Activated CD8-positive, alpha-beta memory T cell treated with anti-CD3 and anti-CD28 coated beads, Interleukin-2, amount 50 U/mL, for 1 hour (primary cell): ENCODE measurements around the gene OGFR.

Source experiments
- DNase-seq: peaks from one replicate; pipeline ENCODE4 v3.0.0-alpha.2; 2020; ENCODE audit errors: extremely low read depth

The OGFR gene

DNA sequence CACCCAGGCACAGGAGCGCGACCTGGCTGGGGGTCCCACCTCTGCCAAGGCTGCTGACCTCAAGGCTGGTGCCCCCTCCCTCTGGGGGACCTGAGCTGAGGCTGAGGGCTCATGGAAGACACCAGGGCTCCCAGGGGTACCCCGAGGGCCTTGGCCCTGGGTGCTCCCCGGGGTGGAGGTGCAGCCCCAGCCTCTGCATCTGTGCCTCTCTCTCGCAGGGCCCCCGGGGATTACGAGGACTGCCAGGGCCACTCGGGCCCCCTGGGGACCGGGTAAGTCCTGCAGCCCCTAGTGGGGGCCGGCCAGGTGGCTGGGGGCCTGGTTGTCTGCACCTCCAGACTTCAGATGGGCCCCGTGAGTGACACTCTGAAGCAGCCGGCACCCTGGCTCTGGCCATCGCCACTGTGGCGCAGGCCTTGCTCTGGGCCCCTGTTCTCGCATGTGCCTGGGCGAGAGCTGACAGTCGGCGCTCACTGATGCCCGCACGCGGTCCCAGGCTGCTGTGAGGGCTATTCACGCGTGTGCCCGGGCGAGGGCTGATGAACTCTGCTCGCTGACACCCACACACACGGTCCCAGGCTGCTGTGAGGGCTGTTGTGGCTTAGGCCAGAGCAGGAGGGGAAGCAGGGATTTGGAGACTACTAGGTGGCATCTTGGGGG, 21.5 kb downstream of the OGFR start:
- no peak for DNase-seq

DNA sequence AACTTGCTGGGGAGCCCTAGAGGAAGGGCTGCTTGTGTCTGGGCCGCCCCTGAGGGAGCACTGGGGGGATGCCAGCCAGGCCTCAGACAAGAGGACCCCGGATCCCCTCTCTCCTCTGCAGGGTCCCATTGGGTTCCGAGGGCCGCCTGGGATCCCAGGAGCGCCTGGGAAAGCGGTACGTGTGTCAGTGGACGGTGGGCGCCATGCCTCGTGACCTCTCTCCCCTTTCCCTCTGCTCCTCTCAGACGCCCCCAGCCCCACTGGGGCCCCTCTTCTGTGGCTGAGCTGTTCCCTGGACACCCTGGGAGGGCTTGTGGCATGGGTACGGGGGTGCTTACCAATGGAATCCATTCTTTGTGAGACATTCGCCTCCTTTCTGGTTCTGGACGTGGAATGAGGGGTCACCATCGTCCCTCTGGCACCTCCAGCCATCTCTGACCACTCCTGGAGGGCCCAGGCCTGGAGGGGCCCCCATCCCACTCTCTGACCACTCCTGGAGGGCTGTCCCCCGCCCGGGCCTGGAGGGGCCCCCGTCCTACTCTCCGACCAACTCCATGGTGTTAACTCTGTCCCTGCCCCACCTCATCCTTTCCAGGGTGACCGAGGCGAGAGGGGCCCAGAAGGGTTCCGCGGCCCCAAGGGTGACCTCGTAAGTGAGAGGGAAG, 22.1 kb downstream of the OGFR start:
- no peak for DNase-seq

DNA sequence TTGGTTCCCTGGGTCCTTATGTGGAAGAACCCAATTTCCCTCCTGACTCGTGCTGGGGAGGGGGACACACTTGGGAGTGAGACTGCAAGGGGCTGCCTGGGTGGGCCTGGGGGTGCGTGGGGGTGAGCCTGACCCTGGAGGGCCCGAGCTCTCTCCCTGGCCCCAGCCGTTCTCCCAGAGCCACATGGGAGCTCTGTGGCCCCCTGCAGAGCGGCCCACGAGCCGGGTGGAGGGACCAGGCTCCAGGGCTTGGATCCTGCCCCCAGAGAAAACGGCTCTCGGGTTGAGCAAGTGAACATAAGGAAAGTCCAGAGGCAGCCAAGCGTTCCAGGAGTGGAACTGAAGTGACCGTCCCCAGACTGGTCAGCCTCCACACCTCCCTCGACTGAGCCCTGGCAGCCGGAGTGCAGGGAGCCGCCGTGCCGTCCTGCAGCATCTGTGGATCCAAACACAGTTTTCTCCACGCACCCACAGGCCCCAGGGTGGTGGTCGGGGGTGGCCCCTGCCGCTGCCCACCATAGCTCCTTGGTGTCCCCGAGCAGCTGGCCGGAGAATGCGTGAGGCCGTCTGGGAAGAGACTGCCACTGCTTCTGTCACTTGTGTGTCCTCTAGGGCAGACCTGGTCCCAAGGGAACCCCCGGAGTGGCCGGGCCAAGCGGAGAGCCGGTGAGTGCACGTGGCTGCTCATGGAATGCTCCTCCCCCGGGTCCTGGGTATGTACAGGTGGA, 22.8 kb downstream of the OGFR start:
- no peak for DNase-seq

DNA sequence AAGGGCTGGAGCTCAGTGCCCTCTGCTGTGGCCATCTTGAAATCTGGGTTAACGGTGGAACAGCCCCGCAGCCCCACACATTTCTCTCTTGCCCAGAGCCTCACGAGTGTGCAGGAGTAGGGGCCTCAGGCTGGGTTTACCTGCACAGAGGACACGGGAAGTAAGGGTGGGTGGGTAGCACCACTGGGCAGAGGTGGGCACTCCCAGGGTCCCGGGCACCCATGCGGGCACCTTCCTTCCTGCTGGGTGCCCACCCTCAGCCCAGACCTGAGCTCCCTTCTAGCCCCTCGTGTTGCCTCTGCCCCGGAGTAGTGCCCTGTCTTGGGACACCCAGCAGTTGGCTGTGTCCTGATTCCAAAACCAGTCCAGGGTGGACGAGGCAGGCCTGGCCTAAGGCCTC, 23.4 kb downstream of the OGFR start:
- DNase-seq: no peak

DNA sequence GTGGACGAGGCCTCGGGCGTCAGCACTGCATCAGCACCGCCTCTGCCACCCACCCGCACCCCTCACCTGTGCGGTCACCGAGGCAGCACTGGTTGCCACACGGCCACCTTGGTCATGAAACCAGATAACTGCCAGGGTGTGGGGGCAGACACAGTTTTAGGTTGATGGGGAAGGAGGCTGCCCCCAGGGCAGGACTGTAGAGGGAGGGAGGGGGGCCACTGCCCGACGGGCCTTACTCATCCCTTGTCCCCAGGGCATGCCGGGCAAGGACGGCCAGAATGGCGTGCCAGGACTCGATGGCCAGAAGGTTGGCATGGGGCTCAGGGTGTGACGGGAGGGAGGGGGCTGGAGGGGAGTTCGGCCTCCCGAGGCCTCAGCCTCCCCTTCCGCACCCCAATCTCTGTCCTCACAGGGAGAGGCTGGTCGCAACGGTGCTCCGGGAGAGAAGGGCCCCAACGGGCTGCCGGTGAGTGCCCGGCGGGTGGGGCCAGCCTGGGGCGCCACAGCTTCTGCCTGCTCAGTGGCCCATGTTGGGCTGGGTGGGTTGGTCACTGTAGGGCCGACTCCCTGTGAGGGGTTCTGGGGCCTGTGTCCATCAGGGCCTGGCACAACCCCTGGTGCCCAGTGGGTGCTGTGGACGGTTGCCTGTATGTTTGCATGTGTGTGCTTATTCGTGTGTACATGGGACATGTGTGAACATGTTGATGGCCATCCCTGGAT, 24.0 kb downstream of the OGFR start:
- no peak for DNase-seq

DNA sequence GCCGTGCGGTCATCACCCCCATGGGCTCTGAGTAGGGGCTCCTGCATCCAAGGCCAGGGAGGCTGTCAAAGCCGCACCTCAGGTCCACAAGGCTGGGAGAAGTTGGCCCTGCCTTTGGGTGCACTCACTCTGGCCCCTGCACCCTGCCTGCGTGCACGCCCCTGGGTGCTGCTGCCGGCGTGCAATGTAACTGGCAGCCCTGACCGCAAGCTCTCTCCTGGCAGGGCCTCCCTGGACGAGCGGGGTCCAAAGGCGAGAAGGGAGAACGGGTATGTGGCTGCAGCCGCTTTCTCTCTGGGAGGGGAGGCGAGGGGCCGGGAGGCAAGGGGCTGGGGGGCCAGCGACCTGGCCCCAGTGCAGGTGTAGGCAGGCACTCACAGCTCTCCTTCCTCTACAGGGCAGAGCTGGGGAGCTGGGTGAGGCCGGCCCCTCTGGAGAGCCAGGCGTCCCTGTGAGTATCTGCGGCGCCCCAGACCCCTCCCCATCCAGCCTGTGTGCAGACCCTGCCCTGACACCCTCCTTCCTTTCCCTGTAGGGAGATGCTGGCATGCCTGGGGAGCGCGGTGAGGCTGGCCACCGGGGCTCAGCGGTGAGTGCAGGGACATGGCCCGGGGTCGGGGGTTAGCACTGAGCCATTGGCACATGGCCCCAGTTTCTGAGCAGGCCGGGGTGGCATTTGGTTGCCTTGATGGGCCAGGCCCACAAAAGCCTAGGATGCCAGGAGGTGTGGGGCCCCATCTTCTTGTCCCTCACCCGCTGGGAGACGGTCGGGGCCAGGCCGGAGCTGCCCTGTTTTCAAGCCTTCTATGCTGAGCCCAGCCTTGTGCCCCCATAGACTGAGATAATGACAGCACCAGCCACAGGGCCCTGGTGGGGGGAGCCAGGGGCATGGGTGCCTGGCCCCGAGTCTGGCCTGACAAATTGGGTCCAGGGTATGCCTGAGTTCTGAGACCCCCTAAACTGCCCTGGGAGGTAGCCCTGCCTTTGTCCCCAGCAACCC, 24.9 kb downstream of the OGFR start:
- DNase-seq: no peak

DNA sequence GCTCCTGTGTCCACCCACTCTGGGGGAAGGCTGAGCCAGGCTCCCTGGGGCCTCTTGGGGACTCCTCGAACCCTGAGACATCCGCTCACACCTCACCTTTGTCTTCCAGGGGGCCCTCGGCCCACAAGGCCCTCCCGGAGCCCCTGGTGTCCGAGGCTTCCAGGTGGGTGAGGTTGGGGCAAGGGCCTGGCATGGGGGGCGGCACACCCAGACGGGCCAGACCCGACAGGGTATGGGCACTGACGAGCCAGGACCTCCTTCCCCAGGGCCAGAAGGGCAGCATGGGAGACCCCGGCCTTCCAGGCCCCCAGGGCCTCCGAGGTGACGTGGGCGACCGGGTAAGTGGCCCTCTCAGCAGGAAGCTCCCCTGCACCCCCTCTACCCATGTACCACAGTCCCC, 25.6 kb downstream of the OGFR start:
- no peak for DNase-seq

DNA sequence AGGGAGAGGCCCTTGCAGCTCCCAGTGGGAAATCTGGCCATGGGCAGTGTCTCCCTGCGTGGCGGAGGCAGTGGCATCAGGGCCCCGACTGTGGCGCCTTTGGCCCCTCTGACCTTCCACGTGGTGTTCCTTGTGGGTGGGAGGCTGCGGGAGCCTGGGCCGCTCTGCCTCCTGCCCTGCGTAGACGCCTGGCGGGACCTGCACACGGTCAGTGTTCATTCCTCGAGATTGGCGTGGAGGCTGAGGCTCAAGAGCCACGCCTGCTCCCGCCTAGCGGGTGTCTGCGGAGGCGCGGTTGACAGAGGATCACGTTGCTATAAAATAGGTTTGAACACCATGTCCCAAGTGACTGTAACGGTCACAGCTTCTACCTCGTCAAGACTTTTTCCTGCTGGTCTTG, 26.2 kb downstream of the OGFR start:
- no peak for DNase-seq

DNA sequence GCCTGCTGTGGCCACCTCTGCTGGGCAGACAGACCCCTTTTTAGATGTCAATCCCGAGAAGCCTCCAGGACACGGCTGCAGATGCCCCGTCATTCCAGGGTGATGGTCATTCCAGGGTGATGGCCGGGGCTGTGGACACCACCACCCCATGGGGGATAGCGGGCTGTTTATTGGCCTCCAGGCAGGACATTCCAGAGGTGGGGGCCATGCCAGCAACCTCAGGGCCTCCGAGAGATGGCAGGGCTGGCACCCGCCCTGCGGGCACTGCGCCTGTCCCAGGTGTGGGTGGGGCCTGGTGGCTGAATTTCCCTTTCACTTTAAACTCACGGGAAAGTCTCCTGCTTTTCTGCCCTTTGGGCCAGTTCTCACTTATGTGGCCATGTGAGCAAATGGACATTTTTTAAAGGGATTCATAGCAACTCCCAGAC, 26.7 kb downstream of the OGFR start:
- no peak for DNase-seq

DNA sequence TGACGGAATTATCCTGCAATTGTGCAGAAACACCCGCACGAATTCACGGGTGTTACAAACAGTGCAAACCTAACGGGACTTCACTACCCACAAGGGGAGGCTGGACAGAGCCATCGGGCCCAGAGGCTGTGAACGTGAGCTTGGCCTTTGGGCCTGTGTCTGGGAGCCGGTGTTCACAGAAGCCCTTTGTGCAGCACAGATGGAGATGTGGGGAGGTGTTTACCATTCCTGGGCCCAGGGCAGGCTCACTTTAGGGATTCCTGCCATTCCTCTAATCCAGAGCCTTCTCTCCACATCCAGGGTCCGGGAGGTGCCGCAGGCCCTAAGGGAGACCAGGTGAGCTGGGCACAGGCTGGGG, 27.2 kb downstream of the OGFR start:
- no peak for DNase-seq

DNA sequence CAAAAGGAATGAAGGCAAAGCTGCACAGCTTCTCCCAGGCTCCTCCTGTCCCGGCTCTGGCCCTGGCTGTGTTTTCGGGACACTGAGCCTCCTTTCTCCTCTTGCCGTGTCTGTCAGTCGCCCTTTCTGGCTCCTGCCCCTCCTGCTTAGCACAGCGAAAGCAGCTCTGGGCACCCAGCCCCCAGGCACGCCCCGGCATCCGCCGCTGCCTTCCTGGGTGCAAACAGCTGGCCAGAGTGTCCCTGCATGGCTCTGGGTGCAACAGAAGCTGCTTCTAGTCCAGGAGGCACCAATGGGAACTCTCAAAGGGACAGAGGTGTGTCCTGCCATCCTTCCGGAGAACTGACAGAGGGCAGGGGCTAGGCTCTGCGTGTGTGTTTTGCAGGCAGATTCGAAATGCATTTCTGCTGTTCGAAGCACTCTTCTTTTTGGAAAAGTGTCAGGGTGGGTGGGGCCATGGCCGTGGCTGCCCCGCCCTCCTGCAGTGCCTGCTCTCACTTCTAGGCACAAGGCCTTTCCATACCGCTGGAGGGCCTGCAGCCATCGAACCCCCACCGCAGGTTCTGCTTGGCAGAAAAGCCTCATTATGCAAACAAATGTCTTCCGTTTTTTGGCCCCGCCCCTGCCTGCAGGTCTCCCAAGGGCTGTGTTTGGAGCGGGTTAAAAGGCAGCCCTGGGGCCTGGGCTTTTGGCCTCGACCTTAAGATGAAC, 27.7 kb downstream of the OGFR start:
- no peak for DNase-seq

DNA sequence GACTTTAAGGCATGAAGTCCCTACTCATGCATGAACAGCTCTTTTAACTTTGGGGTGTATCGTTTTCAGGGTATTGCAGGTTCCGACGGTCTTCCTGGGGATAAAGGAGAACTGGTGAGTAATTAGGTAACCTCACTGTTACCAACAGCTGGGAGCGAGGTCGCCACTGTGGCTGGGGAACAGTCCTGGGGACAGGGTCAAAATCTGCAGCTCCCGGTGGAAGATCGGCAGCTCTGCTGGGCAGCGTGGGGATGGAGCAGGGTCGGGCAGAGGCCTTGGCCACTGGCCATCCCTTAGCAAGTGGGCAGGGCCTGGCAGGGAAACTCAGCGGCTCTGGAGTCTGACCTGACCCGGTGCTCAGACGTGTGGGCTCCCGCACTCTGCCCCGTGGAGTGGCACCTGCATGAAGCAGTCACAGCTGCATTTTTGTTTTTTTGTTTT, 28.3 kb downstream of the OGFR start:
- DNase-seq: no peak

DNA sequence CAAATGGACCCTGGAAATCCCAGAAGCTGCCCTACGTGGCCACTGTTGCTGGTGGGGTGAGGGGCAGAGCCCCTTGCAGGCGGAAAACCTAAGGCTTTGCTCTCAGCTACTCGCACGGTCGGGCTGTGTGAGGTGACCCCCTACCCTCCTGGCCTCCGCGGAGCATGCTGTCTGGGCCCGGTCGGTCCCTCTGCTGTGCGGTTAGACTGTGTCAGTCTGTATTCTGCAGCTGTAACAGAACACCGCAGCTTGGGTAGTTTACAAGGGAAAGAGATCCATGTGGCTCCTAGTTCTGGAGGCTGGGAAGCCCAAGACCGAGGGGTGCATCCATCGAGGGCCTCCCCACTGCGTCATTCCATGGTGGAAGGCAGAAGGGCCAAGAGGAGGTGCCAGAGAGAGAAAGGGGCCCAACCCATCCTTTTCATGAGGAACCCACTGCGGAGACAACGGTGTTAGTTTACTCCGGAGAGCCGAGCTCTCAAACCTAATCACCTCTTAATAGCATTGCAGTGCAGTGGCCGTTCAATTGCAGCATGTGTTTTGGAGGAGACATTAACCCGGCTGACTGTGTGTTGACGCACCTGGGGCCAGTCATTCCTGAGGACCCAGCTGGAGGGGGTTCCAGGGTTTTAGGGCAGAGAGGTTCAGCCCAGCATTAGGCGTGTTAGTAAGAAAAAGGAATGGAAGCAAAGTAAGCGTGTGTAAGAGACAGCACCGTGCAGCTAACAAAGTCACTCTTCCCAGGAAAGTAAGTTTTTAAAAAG, 30.5 kb downstream of the OGFR start:
- DNase-seq: no peak

DNA sequence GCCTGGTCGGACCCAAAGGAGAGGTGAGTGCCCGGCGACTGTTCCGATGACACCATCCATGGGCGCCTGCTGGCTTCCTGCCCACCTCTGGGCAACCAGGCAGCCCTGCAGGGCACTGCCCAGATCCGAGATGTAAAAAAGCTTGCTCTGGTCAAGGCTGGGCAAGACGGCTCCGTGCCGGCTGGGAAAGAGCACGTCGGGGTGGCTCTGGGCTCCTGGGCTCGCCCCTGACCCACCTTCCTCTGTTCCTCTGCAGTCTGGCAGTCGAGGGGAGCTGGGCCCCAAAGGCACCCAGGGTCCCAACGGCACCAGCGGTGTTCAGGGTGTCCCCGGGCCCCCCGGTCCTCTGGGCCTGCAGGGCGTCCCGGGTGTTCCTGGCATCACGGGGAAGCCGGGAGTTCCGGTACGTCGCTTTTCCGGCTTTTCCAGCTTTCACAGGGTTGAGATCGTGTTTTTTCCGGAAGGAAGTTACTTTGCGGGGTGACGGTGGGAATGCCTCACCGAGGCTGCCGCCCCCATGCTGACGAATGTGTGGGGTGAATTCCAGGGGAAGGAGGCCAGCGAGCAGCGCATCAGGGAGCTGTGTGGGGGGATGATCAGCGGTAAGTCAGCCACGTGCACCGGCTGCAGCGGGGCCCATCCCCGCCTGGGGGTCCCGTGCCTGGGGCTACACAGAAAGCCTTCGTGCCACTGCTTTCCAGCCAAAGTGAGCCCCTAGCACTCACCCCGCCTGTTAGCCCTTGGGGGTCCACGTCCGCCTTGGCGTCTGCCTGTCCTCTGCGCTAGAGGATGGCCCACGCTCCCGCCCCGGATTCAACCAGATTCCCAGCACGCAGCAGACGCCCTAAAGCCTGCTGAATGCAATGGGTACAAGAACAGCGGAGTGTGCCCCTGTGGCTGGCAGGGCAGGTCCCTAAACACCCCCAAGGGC, 31.6 kb downstream of the OGFR start:
- no peak for DNase-seq

DNA sequence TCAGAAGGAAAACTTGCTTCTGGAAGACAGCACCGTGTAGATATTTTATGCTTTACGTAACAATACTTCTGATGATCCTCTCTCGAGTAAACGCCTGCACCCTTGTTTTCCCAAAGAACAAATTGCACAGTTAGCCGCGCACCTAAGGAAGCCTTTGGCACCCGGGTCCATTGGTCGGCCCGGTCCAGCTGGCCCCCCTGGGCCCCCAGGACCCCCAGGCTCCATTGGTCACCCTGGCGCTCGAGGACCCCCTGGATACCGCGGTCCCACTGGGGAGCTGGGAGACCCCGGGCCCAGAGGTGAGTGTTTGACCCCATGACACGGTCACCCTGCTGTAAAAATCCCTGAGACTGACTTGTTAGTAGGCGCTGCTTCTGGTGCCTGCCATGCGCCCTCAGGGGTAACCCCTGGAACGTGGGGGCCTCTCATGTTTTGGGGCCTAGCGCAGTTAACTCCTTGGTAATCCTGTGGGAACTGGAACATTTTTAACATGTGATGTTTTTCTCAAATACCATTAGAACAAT, 32.4 kb downstream of the OGFR start:
- no peak for DNase-seq

DNA sequence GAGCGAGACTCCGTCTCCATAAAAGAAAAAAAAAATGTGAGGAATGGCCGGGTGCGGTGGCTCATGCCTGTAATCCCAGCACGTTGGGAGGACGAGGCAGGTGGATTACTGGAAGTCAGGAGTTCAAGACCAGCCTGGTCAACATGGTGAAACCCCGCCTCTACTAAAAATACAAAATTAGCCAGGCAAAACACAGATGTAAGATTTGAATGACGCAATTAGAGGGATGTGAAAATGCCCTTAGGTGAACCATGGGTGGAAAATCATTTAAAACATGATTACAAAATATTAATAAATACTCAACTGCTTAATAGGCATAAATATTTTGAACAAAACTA, 33.1 kb downstream of the OGFR start:
- no peak for DNase-seq

DNA sequence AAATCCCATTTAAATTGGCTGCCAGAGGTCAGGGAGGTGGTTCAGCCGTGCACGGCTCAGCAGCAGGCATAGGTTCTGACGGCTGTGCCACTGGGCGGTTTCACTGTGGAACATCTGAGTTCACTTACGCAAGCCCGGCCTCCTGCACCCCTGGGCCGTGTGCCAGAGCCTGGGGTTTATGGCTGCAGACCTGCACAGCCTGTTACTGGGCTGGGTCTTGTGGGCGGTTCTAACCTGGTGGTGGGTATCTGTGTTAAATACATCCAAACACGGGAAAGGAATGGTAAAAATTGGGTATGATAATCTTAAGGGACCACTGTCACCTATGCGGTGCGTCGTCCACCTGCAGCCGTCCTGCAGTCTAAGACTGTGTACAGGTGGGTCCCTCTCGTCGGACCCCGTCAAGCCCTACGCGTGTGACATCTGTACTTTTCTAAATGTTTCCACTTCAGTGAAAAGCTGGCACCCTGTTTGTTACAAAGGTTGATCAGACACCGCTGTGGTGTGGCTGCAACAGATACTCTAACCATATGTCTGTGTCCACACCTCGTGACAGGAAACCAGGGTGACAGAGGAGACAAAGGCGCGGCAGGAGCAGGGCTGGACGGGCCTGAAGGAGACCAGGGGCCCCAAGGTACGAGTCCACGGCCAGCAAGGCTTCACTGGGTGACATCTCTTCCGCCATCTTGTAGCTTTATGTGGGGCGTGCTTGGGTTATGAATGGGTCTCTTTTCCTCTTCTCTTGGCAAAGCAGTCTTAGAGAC, 33.7 kb downstream of the OGFR start:
- no peak for DNase-seq

DNA sequence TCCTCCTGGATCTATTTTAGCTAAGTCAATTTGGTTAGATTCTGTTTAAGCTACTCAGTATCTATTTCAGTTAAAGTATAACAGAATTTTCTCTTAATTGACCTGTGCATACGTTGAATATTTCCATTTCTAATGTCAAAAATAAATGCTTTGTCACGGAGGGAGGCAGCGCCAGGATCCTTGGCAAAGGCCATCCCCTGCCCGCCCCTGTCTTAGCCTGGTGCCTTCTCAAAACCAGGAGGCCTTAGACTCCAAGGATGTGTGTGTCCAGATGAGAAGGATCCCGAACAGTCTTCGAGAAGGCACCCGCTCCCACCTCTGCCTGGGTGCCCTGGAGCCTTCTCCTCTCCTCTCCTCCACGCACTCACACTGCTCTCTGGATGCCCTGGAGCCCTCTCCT, 34.6 kb downstream of the OGFR start:
- no peak for DNase-seq
